Measurements from ENCODE around the gene SCRN2. TPM values are rescaled to one million over a fixed set of nuclear protein-coding genes. Genes with fewer than 3 reads are reported as not detected.

Gene SCRN2
- total RNA-seq, 1 experiment from 2014 or later = 47.9 TPM

GRCh38 chr17:47812146-47812920 lies 28.7 kb downstream of the SCRN2 start:
- no peak for TF ChIP-seq EZH2phosphoT487 (IDR thresholded peaks at IDR 0.05; ENCODE audit: borderline replicate concordance, low read length)
- no peak for TF ChIP-seq EZH2 (IDR thresholded peaks at IDR 0.05; ENCODE audit: low read length, unreplicated experiment)
- TF ChIP-seq CTCF (conservative IDR thresholded peaks at IDR 0.05; ENCODE audit: low read depth, low read length) = no peak
- Histone ChIP-seq H4K20me1 (ENCODE audit: low read length) (peaks cover 20% of the 10 kb centered on the region), H3K9ac (ENCODE audit: low read length) (no peak overlapping the region), H3K27me3 (ENCODE audit: low read length) (no peaks in the 10 kb centered on the region), H2AFZ (ENCODE audit: low read length) (no peak overlapping the region), H3K27ac (ENCODE audit: low read length) (no peak overlapping the region), H3K36me3 (ENCODE audit: low read depth, low read length) (peaks cover 41% of the 10 kb centered on the region), H3K9me2 (replicated peaks; ENCODE audit: low read length) (no peaks in the 10 kb centered on the region), H3F3A (ENCODE audit: low read length, unreplicated experiment) (no peaks in the 10 kb centered on the region), H3K9me3 (ENCODE audit: low read length) (no peaks in the 10 kb centered on the region), H3K4me3 (ENCODE audit: low read length) (no peak overlapping the region), H3K4me1 (ENCODE audit: insufficient read depth, low read length) (peaks cover 23% of the 10 kb centered on the region), H3K4me2 (ENCODE audit: low read length) (no peak overlapping the region), H3K79me2 (ENCODE audit: low read length) (no peaks in the 10 kb centered on the region)
- no peak for ATAC-seq
- ChIA-PET POLR2A (ENCODE audit: unreplicated experiment) (no interaction called here), CTCF (no interaction called here)
- no TSS peak for BruUV-seq (replicated peaks)
- DNase-seq = no peak
- intact Hi-C loops (cut with micrococcal nuclease) = no loop called here

DNA sequence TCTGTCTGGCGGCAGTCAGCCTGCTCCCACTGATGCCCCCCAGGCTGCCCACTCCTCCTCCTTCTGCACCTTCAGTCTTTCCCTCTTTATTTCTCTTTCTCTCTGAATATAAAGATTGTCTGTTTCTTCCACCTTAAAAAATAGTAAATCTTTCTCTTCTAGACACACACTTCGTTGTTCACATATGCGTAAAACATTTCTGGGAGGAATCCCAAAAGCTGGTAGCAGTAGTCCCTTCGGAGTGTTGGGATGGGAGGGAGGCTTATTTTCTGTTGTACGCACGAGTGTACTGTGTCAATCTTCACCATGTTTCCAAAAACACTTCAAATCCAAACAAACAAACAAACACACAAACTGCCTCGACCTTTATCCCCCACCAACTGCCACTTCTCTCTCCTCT lies 29.4 kb downstream of the SCRN2 start:
- H3K4me3 ChIP-seq (ENCODE audit: low read length) = no peak overlapping the region
- no peak overlapping the region for H3K9ac ChIP-seq (ENCODE audit: low read length)
- H4K20me1 ChIP-seq (ENCODE audit: low read length) = peaks cover 20% of the 10 kb centered on the region
- H2AFZ ChIP-seq (ENCODE audit: low read length) = no peak overlapping the region
- BruUV-seq (replicated peaks) = no TSS peak
- H3K27me3 ChIP-seq (ENCODE audit: low read length) = no peaks in the 10 kb centered on the region
- no peaks in the 10 kb centered on the region for H3K9me2 ChIP-seq (replicated peaks; ENCODE audit: low read length)
- intact Hi-C loops (cut with micrococcal nuclease) = no loop called here
- CTCF ChIA-PET = no interaction called here
- peaks cover 23% of the 10 kb centered on the region for H3K4me1 ChIP-seq (ENCODE audit: insufficient read depth, low read length)
- DNase-seq (no peak), ATAC-seq (no peak)
- H3K4me2 ChIP-seq (ENCODE audit: low read length) = no peak overlapping the region
- H3K27ac ChIP-seq (ENCODE audit: low read length) = no peak overlapping the region
- no peak for TF ChIP-seq CTCF (conservative IDR thresholded peaks at IDR 0.05; ENCODE audit: low read depth, low read length)
- TF ChIP-seq EZH2phosphoT487 (IDR thresholded peaks at IDR 0.05; ENCODE audit: borderline replicate concordance, low read length) = no peak
- TF ChIP-seq EZH2 (IDR thresholded peaks at IDR 0.05; ENCODE audit: low read length, unreplicated experiment) = no peak
- H3K36me3 ChIP-seq (ENCODE audit: low read depth, low read length) = peaks cover 43% of the 10 kb centered on the region
- no peaks in the 10 kb centered on the region for H3F3A ChIP-seq (ENCODE audit: low read length, unreplicated experiment)
- no peaks in the 10 kb centered on the region for H3K79me2 ChIP-seq (ENCODE audit: low read length)
- POLR2A ChIA-PET (ENCODE audit: unreplicated experiment) = no interaction called here
- H3K9me3 ChIP-seq (ENCODE audit: low read length) = no peaks in the 10 kb centered on the region

Measured in PC-3 (cell line).